Naive thymus-derived CD4-positive, alpha-beta T cell (primary cell): ENCODE results near the gene DYRK3. TPM values are rescaled to one million over a fixed set of nuclear protein-coding genes. Genes with fewer than 3 reads are reported as not detected.
A peak's percentile ranks its signal among the peaks of the same experiment; 100 is the strongest.

Experiments used
- ATAC-seq: fragments of 150-1000 bp; cut with Tn5 transposase; 2 replicates; pipeline ENCODE4 v1.10.0; 2021; ENCODE audit warnings: mild to moderate bottlenecking, moderate library complexity
- CTCF ChIA-PET: fragments of 350-600 bp; sonication (Branson Sonifier 250); formaldehyde crosslinking; loops from one replicate; lab custom pipeline; 2021; ENCODE audit warnings: antibody characterized with exemption; lab: Charles Lee
- POLR2A ChIA-PET: fragments of 350-600 bp; sonication (Branson Sonifier 250); formaldehyde crosslinking; loops from one replicate; lab custom pipeline; 2021; ENCODE audit warnings: antibody characterized with exemption, inconsistent platforms; lab: Charles Lee
- DNase-seq, 9 donors: peaks; one replicate each; pipeline versions ENCODE4 v3.0.0 to v3.0.0-alpha.2; 2020 to 2022; ENCODE audit warnings: mixed read lengths in 1 of 9
- H3K27ac ChIP-seq: one replicate; pipeline ENCODE4 v1.7.0; 2013; ENCODE audit warnings: mild to moderate bottlenecking, low read depth, low read length, moderate library complexity
- H3K27me3 ChIP-seq, 2 donors: one replicate each; pipeline ENCODE4 v1.7.0; 2013; ENCODE audit warnings: low read length in 2 of 2, mild to moderate bottlenecking in 2 of 2, moderate library complexity in 2 of 2; ENCODE audit not compliant: control insufficient read depth in 2 of 2, insufficient read depth in 2 of 2
- H3K36me3 ChIP-seq, 3 experiments: 1 replicate in 2 of 3; 2 replicates in 1 of 3; pipeline ENCODE4 v1.7.0; 2013; ENCODE audit warnings: low read length in 3 of 3, mild to moderate bottlenecking in 3 of 3, moderate library complexity in 1 of 3; ENCODE audit not compliant: insufficient read depth in 3 of 3, control insufficient read depth in 2 of 3
- H3K4me1 ChIP-seq, 2 donors: one replicate each; pipeline ENCODE4 v1.7.0; 2013; ENCODE audit warnings: low read length in 2 of 2, mild to moderate bottlenecking in 2 of 2, moderate library complexity in 1 of 2; ENCODE audit not compliant: control insufficient read depth in 2 of 2, insufficient read depth in 2 of 2
- H3K4me3 ChIP-seq: 2 replicates; pipeline ENCODE4 v1.7.0; 2013; ENCODE audit warnings: mild to moderate bottlenecking, low read length
- H3K9me3 ChIP-seq, 3 experiments: 1 replicate in 2 of 3; 2 replicates in 1 of 3; pipeline ENCODE4 v1.7.0; 2013; ENCODE audit warnings: low read length in 3 of 3; ENCODE audit not compliant: control insufficient read depth in 2 of 3
- H3K27ac Mint-ChIP-seq, 9 donors: one replicate each; pipeline ENCODE4 v1.8.0; 2020 to 2022; ENCODE audit warnings: mixed read lengths in 9 of 9, mild to moderate bottlenecking in 8 of 9, moderate library complexity in 5 of 9, inconsistent platforms in 2 of 9
- H3K27me3 Mint-ChIP-seq, 5 donors: one replicate each; pipeline ENCODE4 v1.8.0; 2021 to 2022; ENCODE audit warnings: mixed read lengths in 5 of 5, mild to moderate bottlenecking in 1 of 5
- H3K36me3 Mint-ChIP-seq, 5 donors: one replicate each; pipeline ENCODE4 v1.8.0; 2020 to 2022; ENCODE audit warnings: mixed read lengths in 5 of 5, mild to moderate bottlenecking in 3 of 5, inconsistent platforms in 1 of 5
- H3K4me1 Mint-ChIP-seq, 7 donors: one replicate each; pipeline ENCODE4 v1.8.0; 2020 to 2022; ENCODE audit warnings: mixed read lengths in 7 of 7, mild to moderate bottlenecking in 3 of 7, inconsistent platforms in 1 of 7
- H3K4me3 Mint-ChIP-seq, 10 donors: one replicate each; pipeline ENCODE4 v1.8.0; 2020 to 2022; ENCODE audit warnings: mild to moderate bottlenecking in 10 of 10, mixed read lengths in 10 of 10, moderate library complexity in 6 of 10, inconsistent platforms in 2 of 10
- H3K9me3 Mint-ChIP-seq, 11 donors: one replicate each; pipeline ENCODE4 v1.8.0; 2020 to 2022; ENCODE audit warnings: mixed read lengths in 11 of 11, mild to moderate bottlenecking in 4 of 11, inconsistent platforms in 1 of 11, moderate library complexity in 1 of 11
- intact Hi-C, 2 donors: fragments of 100-400 bp; cut with micrococcal nuclease; formaldehyde crosslinking; loops; one replicate each; pipeline ENCODE4 v1.15.1; 2023
- polyA plus RNA-seq, 2 donors: library from polyadenylated mRNA; unstranded; fragments of 300-500 nt; fragmentation: Illumina TruSeq; gene quantifications; one replicate each; pipeline ENCODE4 v1.2.3, GENCODE V29; 2021
- total RNA-seq, 6 experiments: library from RNA in 5 of 6; stranded (reverse) in 5 of 6; gene quantifications; 1 replicate in 5 of 6; 2 replicates in 1 of 6; pipeline ENCODE4 v1.2.3 and lab custom pipeline; 2021 to 2026

Gene DYRK3
- total and polyA plus RNA-seq, 7 experiments from 2014 or later = 0.22 to 8.2 (median 0.69) TPM; not detected in 2

- peaks cover 0 to 9% (median 4%) of the 10 kb centered on the region in 5 donors for H3K27me3 Mint-ChIP-seq
- H3K36me3 Mint-ChIP-seq = no peaks in the 10 kb centered on the region
- no peaks in the 10 kb centered on the region for H3K9me3 Mint-ChIP-seq
- intact Hi-C loops = no loop called here
- no peak overlapping the region for H3K27ac Mint-ChIP-seq
- Histone ChIP-seq H3K36me3 (no peaks in the 10 kb centered on the region), H3K9me3 (no peaks in the 10 kb centered on the region), H3K27me3 (no peaks in the 10 kb centered on the region), H3K4me1 (peaks cover 0 to 3% of the 10 kb centered on the region in 2 donors), H3K27ac (no peak overlapping the region), H3K4me3 (no peak overlapping the region)
- POLR2A ChIA-PET = interaction anchor here (1.2 kb wide), 1 partner anchor 233 kb away, joined by 3 read pairs; no protein-coding TSS in a partner anchor
- CTCF ChIA-PET = interaction anchor here (0.6 to 2.4 kb wide), 4 partner anchors 9 to 407 kb away, joined by 3 to 10 read pairs (median 4); no protein-coding TSS in a partner anchor
- DNase-seq (no peak), ATAC-seq (peak; percentile 86)
- no peak overlapping the region for H3K4me3 Mint-ChIP-seq
- H3K4me1 Mint-ChIP-seq = peaks cover 0 to 5% (median 4%) of the 10 kb centered on the region in 7 donors
Measured at GRCh38 chr1:206672844-206673758, 37.8 kb downstream of the DYRK3 start.

DNA sequence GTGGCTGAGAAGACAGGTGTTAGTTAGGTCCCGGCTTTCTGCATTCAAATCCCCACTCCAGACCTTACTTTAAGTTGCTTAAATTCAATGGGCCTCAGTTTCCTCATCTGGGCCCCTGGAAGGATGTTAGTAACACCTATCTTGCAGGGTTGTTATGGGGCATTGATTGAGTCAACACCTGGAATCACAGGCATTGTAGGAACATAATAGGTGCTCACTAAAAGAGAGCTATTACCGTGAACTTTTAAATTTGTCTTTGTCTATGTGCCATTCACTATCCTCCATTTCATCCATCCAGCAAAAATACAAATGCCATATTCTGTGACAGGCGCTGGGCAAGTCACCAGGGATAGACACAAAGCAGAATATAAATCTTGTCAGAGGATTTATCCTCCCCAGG is 38.9 kb downstream of the DYRK3 start:
- ChIA-PET POLR2A (no interaction called here), CTCF (interaction anchor here (0.7 to 2.4 kb wide), 2 partner anchors 10 to 104 kb away, joined by 4 to 10 read pairs; no protein-coding TSS in a partner anchor)
- Histone ChIP-seq H3K27me3 (no peaks in the 10 kb centered on the region), H3K4me3 (no peak overlapping the region), H3K36me3 (no peaks in the 10 kb centered on the region), H3K9me3 (no peaks in the 10 kb centered on the region), H3K4me1 (no peaks in the 10 kb centered on the region), H3K27ac (no peak overlapping the region)
- ATAC-seq (no peak), DNase-seq (no peak)
- Mint-ChIP-seq H3K36me3 (no peaks in the 10 kb centered on the region), H3K4me3 (no peak overlapping the region), H3K4me1 (peaks cover 0 to 3% (median 0%) of the 10 kb centered on the region in 7 donors), H3K9me3 (no peaks in the 10 kb centered on the region), H3K27ac (no peak overlapping the region), H3K27me3 (peaks cover 0 to 9% (median 5%) of the 10 kb centered on the region in 5 donors)
- intact Hi-C loops = no loop called here

DNA sequence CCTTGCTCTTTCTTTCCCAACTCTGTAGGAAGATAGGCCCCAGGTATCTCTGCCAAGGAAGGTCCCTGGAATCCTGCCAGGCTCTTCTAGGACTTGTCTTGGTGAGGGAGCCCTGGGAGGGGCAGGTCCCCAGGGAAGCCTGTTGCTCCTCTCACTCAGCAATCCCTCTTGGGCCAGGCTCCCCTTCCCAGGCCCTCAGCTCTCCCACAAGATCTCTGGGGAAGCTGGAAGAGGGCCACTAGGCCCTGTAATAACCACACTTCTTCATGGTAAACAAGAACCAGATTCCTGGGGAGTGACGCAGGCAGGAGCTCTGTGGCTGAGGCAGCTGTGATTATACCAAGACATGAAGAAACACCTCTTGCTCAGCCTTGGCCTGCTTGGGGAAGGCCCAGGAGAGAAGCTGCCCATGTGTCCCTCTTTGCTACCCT is 39.4 kb downstream of the DYRK3 start:
- H3K9me3 Mint-ChIP-seq = no peaks in the 10 kb centered on the region
- ChIA-PET POLR2A (interaction anchor here (0.6 kb wide), 1 partner anchor 545 kb away, joined by 3 read pairs; no protein-coding TSS in a partner anchor), CTCF (interaction anchor here (3.1 kb wide), 1 partner anchor 11 kb away, joined by 14 read pairs; no protein-coding TSS in a partner anchor)
- peaks cover 0 to 12% (median 5%) of the 10 kb centered on the region in 5 donors for H3K27me3 Mint-ChIP-seq
- intact Hi-C loops = no loop called here
- Histone ChIP-seq H3K36me3 (no peaks in the 10 kb centered on the region), H3K9me3 (no peaks in the 10 kb centered on the region), H3K27ac (no peak overlapping the region), H3K4me3 (no peak overlapping the region), H3K4me1 (no peaks in the 10 kb centered on the region), H3K27me3 (no peaks in the 10 kb centered on the region)
- DNase-seq (no peak), ATAC-seq (no peak)
- H3K4me1 Mint-ChIP-seq = peaks cover 0 to 5% (median 0%) of the 10 kb centered on the region in 7 donors
- H3K4me3 Mint-ChIP-seq = no peak overlapping the region
- H3K27ac Mint-ChIP-seq = no peak overlapping the region
- H3K36me3 Mint-ChIP-seq = no peaks in the 10 kb centered on the region

DNA sequence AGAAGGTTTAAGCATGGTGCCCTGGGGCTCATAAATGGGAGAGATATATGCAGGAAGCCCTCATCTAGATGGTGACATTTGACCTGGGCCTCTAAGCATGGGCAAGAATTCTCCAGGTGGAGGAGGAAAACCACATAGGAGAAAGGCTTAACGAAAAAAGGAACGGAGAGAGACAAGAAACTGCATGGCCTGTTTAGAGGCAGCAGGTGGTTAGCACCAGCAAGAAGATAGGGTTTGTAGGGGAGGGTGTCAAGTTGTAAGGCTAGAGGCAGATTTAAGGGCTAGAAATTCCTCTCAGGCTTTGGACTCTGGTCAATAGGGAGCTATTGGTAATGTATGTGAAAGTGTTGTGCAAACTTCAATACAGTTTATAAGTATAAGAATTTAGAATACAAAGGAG is 41.2 kb downstream of the DYRK3 start:
- POLR2A ChIA-PET = interaction anchor here (0.7 kb wide), 1 partner anchor 33 kb away, joined by 3 read pairs; no protein-coding TSS in a partner anchor
- Histone ChIP-seq H3K36me3 (no peaks in the 10 kb centered on the region), H3K9me3 (no peaks in the 10 kb centered on the region), H3K4me3 (no peak overlapping the region), H3K27me3 (no peaks in the 10 kb centered on the region), H3K27ac (no peak overlapping the region), H3K4me1 (no peaks in the 10 kb centered on the region)
- Mint-ChIP-seq H3K4me1 (peaks cover 0 to 13% (median 0%) of the 10 kb centered on the region in 7 donors), H3K27me3 (peaks cover 0 to 12% (median 3%) of the 10 kb centered on the region in 5 donors), H3K27ac (no peak overlapping the region), H3K4me3 (no peak overlapping the region), H3K36me3 (no peaks in the 10 kb centered on the region), H3K9me3 (no peaks in the 10 kb centered on the region)
- intact Hi-C loops = no loop called here
- ATAC-seq = no peak
- CTCF ChIA-PET = interaction anchor here (0.6 to 3.1 kb wide), 3 partner anchors 13 to 88 kb away, joined by 3 to 14 read pairs (median 4); no protein-coding TSS in a partner anchor
- no peak for DNase-seq

DNA sequence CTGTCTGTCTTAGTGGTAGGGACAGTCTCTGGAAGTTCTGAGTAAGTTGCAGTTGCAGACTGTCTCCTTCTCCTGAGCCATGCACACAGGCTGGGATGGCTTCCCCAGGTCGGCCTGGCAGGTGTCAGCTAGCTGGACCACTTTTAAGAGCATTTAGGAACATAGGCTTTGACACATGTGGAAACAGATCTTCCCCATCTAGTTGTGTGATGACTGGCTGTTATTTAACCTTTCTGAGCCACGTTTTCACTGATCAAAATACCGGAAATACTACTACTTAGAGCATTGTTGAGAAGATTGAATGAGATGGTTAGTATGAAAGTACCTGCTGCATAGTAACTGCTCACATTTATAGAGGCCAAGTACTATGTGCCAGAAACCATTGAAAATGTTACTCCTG is 43.2 kb downstream of the DYRK3 start:
- no peak overlapping the region for H3K4me3 Mint-ChIP-seq
- no peaks in the 10 kb centered on the region for H3K4me1 ChIP-seq
- H3K36me3 ChIP-seq = no peaks in the 10 kb centered on the region
- H3K27ac ChIP-seq = no peak overlapping the region
- no peaks in the 10 kb centered on the region for H3K9me3 ChIP-seq
- H3K36me3 Mint-ChIP-seq = no peaks in the 10 kb centered on the region
- peaks cover 0 to 12% (median 5%) of the 10 kb centered on the region in 5 donors for H3K27me3 Mint-ChIP-seq
- H3K27ac Mint-ChIP-seq = no peak overlapping the region
- DNase-seq = no peak
- ATAC-seq = no peak
- CTCF ChIA-PET = no interaction called here
- no peaks in the 10 kb centered on the region for H3K27me3 ChIP-seq
- H3K4me1 Mint-ChIP-seq = peaks cover 0 to 17% (median 0%) of the 10 kb centered on the region in 7 donors
- POLR2A ChIA-PET = no interaction called here
- intact Hi-C loops = no loop called here
- H3K9me3 Mint-ChIP-seq = no peaks in the 10 kb centered on the region
- no peak overlapping the region for H3K4me3 ChIP-seq

DNA sequence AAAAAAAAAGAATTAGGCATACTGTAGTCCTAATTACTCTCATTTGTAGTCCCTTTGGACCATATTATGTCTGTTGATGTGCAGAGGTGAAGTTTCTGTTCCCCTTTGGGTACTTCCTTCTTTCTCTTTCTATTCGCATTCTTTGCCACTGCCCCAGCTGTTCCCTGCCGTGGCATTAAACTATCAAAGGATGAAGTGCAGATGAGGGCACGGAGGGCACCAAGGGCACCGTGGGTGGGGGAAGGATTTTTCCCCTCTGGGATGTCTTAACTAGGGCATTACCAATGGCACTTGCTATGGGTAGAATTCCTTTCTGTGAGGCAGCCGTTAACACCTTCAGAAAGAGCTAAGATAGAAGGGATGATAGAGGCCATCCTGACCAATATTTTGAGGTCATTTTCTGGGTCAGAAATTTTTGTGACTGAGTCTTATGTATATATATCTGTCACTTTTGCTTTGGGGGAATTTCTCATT is 44.4 kb downstream of the DYRK3 start:
- ATAC-seq (peak; percentile 78), DNase-seq (no peak)
- peak overlapping the region in 1 of 9 donors; percentile 66 for H3K27ac Mint-ChIP-seq
- intact Hi-C loops = no loop called here
- no peaks in the 10 kb centered on the region for H3K36me3 Mint-ChIP-seq
- peaks cover 0 to 24% (median 6%) of the 10 kb centered on the region in 7 donors for H3K4me1 Mint-ChIP-seq
- Histone ChIP-seq H3K27me3 (no peaks in the 10 kb centered on the region), H3K36me3 (no peaks in the 10 kb centered on the region), H3K27ac (no peak overlapping the region), H3K4me1 (peaks cover 0 to 6% of the 10 kb centered on the region in 2 donors), H3K4me3 (no peak overlapping the region), H3K9me3 (no peaks in the 10 kb centered on the region)
- H3K27me3 Mint-ChIP-seq = peaks cover 0 to 17% (median 5%) of the 10 kb centered on the region in 5 donors
- peak overlapping the region in 1 of 10 donors; percentile 67 for H3K4me3 Mint-ChIP-seq
- ChIA-PET CTCF (interaction anchor here (0.9 to 1.1 kb wide), 3 partner anchors 12 to 46 kb away, joined by 3 read pairs; no protein-coding TSS in a partner anchor), POLR2A (no interaction called here)
- no peaks in the 10 kb centered on the region for H3K9me3 Mint-ChIP-seq
